Tibial nerve (tissue), 4 donors: ENCODE results near the gene CYTIP.

Source experiments
- CTCF ChIP-seq, 5 experiments: fragments of 200-600 bp in 3 of 5; fragments of 450-650 bp in 2 of 5; sonication (generic) in 3 of 5; IDR thresholded peaks; one replicate each; pipeline ENCODE4 v1.5.1; 2016 to 2019; ENCODE audit warnings: antibody characterized with exemption in 5 of 5, mild to moderate bottlenecking in 3 of 5, moderate library complexity in 2 of 5
- EP300 ChIP-seq, 2 donors: sonication (generic); formaldehyde crosslinking; IDR thresholded peaks; one replicate each; pipeline ENCODE4 v1.6.1; 2017; ENCODE audit warnings: antibody characterized with exemption in 2 of 2, mild to moderate bottlenecking in 1 of 2
- POLR2A ChIP-seq, 2 donors: fragments of 450-650 bp; IDR thresholded peaks; one replicate each; pipeline ENCODE4 v1.6.1; 2017; ENCODE audit warnings: antibody characterized with exemption in 2 of 2, mild to moderate bottlenecking in 2 of 2, moderate library complexity in 2 of 2

- TF ChIP-seq CTCF (IDR thresholded peaks at IDR 0.05) = no peak
- TF ChIP-seq EP300 (IDR thresholded peaks at IDR 0.05) = no peak
- TF ChIP-seq POLR2A (IDR thresholded peaks at IDR 0.05) = no peak
These were observed 29.8 kb downstream of the CYTIP start for GRCh38 chr2:157414050-157414449.
